GM12892 (cell line): ENCODE results near the gene KIF26B.

Experiments used
- POLR2A ChIP-seq: IDR thresholded peaks from 2 replicates; pipeline ENCODE4 v1.6.1; 2011; ENCODE audit warnings: low read depth, low read length, control low read depth
- POLR2AphosphoS5 ChIP-seq: IDR thresholded peaks from 2 replicates; pipeline ENCODE4 v1.6.1; 2011; ENCODE audit warnings: low read depth, low read length, control low read depth

DNA sequence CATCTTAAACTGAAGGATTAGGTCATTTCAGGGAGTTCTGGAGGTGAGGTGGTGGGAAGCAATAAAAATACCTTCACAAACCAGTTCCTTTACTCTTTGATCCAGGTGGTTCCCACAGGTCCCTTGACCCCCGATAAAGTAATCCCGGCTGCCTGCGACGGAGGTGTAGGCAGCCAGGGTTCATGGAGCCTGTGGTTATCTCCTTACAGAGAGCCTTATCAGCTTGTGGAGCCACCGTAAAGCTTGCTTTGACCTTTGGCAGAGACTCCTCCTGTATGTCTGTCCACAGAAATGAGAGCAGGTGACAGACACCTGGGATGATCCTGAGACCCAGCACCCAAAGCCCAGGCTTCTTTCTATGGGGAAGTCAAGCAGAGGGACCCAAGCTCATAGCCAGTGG, 243.4 kb downstream of the KIF26B start:
- TF ChIP-seq POLR2A (no peak), POLR2AphosphoS5 (no peak)
